ENCODE results near the gene RAB11FIP3. TPM values are rescaled to one million over a fixed set of nuclear protein-coding genes. Genes with fewer than 3 reads are reported as not detected.

The RAB11FIP3 gene
- total and polyA plus RNA-seq, 2 of the 13 experiments (the other 11 are each of a cell fraction or from before 2014, with no cell fraction given), result 34.3 to 57.6 TPM

GRCh38 chr16:396605-397004, 28.8 kb upstream of the RAB11FIP3 start (continued):
- TF ChIP-seq HOXD1 (CRISPR knock-in tag; IDR thresholded peaks at IDR 0.05), result no peak
- no peak for TF ChIP-seq SMARCE1 (IDR thresholded peaks at IDR 0.05; ENCODE audit: borderline replicate concordance)
- no peak for TF ChIP-seq RORA (CRISPR knock-in tag; IDR thresholded peaks at IDR 0.05)
- no peak for TF ChIP-seq GTF3A (CRISPR knock-in tag; conservative IDR thresholded peaks at IDR 0.05)
- TF ChIP-seq ZSCAN12 (CRISPR knock-in tag; IDR thresholded peaks at IDR 0.05), result no peak
- peak; percentile 55; the same call in 1 of the 2 replicates for TF ChIP-seq ZNF605 (CRISPR knock-in tag; IDR thresholded peaks at IDR 0.05)
- TF ChIP-seq GATA4 (IDR thresholded peaks at IDR 0.05; ENCODE audit: borderline replicate concordance, low read depth), result no peak
- 0 out of 2 replicates have a peak, but pooled peaks have one; percentile 41 for TF ChIP-seq MYC (CRISPR knock-in tag; IDR thresholded peaks at IDR 0.05; ENCODE audit: borderline replicate concordance)
- TF ChIP-seq ZNF75D (CRISPR knock-in tag; IDR thresholded peaks at IDR 0.05; ENCODE audit: borderline replicate concordance), result no peak
- no peak for TF ChIP-seq DNMT3B (CRISPR knock-in tag; conservative IDR thresholded peaks at IDR 0.05)
- TF ChIP-seq BRD4 (CRISPR knock-in tag; IDR thresholded peaks at IDR 0.05), result no peak
- TF ChIP-seq ZBED4 (CRISPR knock-in tag; IDR thresholded peaks at IDR 0.05; ENCODE audit: borderline replicate concordance), result no peak
- TF ChIP-seq ZNF430 (CRISPR knock-in tag; IDR thresholded peaks at IDR 0.05), result 0 out of 2 replicates have a peak, but pooled peaks have one; percentile 41
- TF ChIP-seq ZNF431 (CRISPR knock-in tag; IDR thresholded peaks at IDR 0.05; ENCODE audit: borderline replicate concordance, low read depth), result no peak
- peak; percentile 30; the same call in 1 of the 2 replicates for TF ChIP-seq KDM5A (IDR thresholded peaks at IDR 0.05; ENCODE audit: borderline replicate concordance, low read length)
- TF ChIP-seq MAX (IDR thresholded peaks at IDR 0.05), result peak; percentile 72
- TF ChIP-seq ZNF589 (CRISPR knock-in tag; conservative IDR thresholded peaks at IDR 0.05), result no peak
- no peak for TF ChIP-seq HNRNPL (IDR thresholded peaks at IDR 0.05; ENCODE audit: low read depth, low read length)
- TF ChIP-seq MAFF (IDR thresholded peaks at IDR 0.05; ENCODE audit: low read depth, low read length), result no peak
- no peak for TF ChIP-seq FOXA1 (IDR thresholded peaks at IDR 0.05)
- TF ChIP-seq FOXA1 (CRISPR knock-in tag; IDR thresholded peaks at IDR 0.05), result no peak
- no peak for TF ChIP-seq MBNL3 (CRISPR knock-in tag; conservative IDR thresholded peaks at IDR 0.05)
- TF ChIP-seq ESRRA (CRISPR knock-in tag; IDR thresholded peaks at IDR 0.05; ENCODE audit: low read depth), result no peak
- TF ChIP-seq ZNF770 (CRISPR knock-in tag; IDR thresholded peaks at IDR 0.05), result peak; percentile 97
- TF ChIP-seq MXD3 (CRISPR knock-in tag; IDR thresholded peaks at IDR 0.05), result 0 out of 2 replicates have a peak, but pooled peaks have one; percentile 38
- no peak for TF ChIP-seq BCL6 (CRISPR knock-in tag; IDR thresholded peaks at IDR 0.05)
- no peak for TF ChIP-seq ZNF709 (CRISPR knock-in tag; IDR thresholded peaks at IDR 0.05)
- TF ChIP-seq POLR2AphosphoS5 (IDR thresholded peaks at IDR 0.05; ENCODE audit: low read depth, low read length), result peak; percentile 47
